Stimulated activated naive CD8-positive, alpha-beta T cell treated with anti-CD3 and anti-CD28 coated beads, Interleukin-15, Interleukin-2, amounts not matched to agents 100 U/mL and 50 U/mL, for 24 hours (primary cell): ENCODE results near the gene ZBTB45.

ENCODE experiments used
- ATAC-seq: fragments of 150-1000 bp; cut with Tn5 transposase; one replicate; pipeline ENCODE4 v1.10.0; 2021
- DNase-seq: peaks from one replicate; pipeline ENCODE4 v3.0.0; 2021

The ZBTB45 gene

DNA sequence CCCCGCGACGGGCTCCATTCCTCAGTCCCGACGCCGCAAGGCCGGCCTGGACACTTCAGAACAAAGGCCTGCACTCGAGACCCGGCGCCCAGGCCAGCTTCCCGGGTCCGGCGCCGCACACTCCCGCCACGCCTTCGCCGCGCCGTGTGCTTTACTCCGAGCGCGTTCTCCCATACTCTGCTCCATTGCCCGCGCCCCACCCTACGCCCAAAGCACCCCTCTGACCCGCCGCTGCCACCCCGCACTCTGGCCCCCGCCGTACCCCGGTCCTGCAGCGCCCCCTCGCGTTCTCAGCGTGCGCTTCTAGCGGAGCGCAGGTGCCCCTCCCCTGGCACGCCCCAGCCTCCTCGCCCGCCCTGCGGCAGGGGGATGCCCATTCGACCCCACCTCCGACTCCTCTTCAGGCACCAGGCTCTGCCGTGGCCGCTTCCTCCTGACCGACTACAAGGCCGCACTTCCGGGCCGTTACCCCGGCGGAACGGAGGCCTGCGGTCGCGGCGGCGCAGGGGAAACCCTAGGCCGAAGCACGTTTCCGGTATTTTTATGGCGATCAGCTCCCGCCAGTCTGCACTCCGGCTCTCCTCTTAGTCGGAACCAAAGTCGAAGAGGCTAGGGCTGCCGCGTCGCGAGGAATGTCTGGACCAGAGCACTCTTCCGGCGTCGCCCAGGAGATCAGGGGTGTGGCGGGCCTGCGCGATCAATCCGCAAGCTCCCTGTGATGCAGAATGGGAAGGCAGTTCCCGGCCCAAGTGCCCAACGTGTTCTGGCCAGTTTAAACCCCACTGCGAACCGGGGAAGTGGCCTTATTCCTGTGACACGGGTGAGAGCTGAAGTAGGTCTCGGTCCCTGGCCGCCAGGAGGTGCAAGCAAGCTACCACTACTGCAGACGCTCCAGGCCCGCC is at the start of gene ZBTB45:
ZBTB45 (minus strand) TSS at position 456 of the 902 bp plus-strand sequence. CDS start 2,137 bp downstream, outside the sequence.
- ATAC-seq (peak; percentile 86), DNase-seq (peak; percentile 96)

GRCh38 chr19:58568453-58569130 is 49.0 kb upstream of the ZBTB45 start:
- ATAC-seq (no peak), DNase-seq (peak; percentile 2)

DNA sequence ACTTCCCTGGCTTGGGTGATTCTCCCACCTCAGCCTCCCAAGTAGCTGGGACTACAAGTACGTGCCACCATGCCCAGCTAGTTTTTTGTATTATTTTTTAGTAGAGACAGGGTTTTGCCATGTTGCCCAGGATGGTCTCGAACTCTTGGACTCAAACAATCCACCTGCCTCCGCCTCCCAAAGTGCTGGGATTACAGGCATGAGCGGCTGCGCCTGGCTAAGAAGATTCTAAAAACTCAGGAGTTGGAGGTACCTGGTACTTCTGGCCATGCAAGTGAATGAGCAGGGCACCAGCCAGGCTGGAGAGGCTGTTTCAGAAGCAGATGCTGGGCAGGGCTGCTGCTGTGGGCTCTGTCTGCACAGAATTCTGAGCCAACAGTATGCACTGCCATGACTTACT is 47.4 kb upstream of the ZBTB45 start:
- DNase-seq (peak; percentile 1), ATAC-seq (no peak)

- no peak for DNase-seq
- ATAC-seq = no peak
Measured at GRCh38 chr19:58563823-58564222, 44.2 kb upstream of the ZBTB45 start.

DNA sequence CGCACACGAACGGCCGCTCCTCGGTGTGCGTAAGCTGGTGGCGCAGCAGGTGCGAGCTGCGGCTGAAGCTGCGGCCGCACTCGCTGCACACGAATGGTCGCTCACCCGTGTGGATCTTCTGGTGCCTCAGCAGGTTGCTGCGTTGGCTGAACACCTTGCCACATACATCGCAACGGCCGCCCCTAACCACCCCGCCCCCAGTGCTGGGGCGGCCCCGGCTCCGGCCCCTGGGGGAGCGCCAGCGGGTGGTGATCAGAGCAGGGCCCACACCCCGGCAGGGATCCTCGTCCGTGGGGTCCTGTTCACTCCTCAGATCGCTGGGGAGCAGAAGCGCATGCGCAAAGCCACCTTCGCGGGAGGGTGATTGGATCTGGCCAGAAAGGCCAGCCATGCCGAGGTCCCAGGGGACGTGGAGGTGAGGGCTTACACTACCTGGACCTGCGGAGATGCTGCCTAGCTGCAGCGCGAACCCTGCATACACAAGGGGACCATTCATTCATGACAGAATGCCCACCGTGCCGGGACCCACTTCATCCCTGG is 43.5 kb upstream of the ZBTB45 start:
- ATAC-seq (no peak), DNase-seq (peak; percentile 56)

GRCh38 chr19:58562122-58563033 is 42.8 kb upstream of the ZBTB45 start:
- peak; percentile 56 for DNase-seq
- ATAC-seq = no peak

- no peak for ATAC-seq
- no peak for DNase-seq
Measured at GRCh38 chr19:58561373-58562121, 41.9 kb upstream of the ZBTB45 start.

DNA sequence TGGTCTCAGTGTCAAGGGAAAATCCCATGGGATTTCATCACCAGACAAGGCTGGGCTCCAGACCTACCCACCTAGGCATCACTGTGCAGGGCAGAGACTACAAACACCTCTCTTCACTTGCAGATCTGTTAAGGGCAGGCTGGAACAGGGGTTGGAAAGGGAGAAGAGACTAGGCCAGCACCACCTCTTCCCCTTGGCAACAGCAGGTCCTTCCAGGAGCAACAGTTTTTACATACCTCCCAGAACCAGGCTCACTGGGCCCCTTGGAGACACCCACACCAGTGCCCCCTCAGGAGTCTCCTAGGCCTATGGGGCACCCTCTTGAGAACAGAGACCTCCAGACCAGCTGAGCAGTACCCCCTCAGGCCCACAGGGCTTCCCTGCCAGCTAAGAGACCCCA is 41.3 kb upstream of the ZBTB45 start:
- ATAC-seq (no peak), DNase-seq (no peak)

DNA sequence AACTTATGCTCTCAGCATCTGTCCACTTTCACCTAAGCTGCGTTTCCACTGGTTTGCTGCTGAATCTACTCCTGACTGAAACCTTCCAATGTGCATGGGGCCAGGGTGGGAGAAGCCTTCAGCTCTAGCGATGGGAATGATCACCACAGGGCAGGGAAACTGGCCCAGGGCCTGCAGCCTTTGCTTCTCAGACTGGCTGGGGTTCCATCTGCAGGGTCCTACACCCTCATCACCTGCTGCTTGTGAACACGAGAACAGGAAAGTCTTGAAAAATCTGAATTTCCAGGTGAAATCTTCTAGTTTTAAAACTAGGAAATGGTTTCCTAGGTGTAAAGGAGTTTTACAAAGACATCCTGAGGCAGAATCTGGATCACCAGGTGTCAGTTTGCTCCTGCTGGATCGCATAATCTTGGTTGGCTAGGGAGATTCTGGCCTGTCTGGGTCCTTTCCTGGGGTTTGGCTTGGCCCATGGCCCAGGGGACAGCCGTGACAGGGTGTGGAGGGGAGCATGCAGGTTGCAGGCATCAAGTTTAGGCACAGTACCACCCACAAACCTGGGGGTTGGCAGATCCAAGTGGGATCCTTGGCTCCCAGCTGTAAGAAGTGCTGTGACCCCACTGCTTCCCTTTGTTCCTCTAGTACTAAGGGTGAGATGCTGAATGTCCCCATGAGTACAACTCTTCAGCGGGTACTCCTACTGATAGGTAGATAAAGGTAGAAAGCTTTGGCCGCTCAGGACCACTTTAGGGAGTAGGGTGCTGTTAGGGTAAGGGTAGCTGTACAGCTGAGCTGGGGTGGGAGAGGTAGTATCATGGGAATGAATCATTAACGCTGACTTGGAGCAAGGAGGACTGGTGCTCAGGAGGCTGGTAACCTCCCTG is 40.6 kb upstream of the ZBTB45 start:
- DNase-seq = no peak

DNA sequence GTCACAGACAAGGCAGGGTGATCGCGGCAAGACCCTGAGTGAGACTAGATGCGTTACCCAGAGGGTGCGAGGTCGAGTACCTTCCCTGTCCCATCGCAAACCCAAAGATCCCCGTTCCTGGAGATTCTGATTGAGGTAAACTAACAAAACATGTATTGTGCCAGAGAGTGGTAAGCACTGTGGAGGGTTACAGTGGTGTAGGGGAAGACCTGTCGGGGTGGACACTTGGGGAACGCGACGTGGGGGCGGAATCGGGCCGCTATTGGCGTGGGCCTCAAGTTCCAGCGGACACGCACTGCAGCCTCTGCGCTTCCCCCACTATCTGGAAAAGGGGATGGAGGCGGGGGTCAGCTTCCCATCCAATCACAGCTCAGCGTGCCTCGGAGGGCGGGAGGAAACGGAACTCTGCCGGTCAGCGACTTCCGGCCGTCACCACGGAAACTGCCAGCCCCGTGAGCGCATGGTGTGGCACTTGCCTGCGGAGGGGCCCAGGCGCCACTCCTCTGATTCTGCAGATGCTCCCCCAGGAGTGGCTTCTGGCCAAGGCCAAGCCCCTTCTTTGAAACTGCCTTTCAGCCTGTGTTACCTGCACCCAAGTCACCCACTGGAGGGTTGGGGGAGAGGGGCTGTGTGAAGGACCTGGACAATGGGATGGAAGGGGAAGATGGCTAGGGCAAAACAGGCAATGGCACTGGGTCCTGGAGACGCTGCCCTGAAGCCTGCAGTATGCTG is 39.8 kb upstream of the ZBTB45 start:
- peak; percentile 25 for ATAC-seq
- DNase-seq = peak; percentile 89

More for the DNA sequence above, 40.6 kb upstream of the ZBTB45 start:
- ATAC-seq = no peak

DNA sequence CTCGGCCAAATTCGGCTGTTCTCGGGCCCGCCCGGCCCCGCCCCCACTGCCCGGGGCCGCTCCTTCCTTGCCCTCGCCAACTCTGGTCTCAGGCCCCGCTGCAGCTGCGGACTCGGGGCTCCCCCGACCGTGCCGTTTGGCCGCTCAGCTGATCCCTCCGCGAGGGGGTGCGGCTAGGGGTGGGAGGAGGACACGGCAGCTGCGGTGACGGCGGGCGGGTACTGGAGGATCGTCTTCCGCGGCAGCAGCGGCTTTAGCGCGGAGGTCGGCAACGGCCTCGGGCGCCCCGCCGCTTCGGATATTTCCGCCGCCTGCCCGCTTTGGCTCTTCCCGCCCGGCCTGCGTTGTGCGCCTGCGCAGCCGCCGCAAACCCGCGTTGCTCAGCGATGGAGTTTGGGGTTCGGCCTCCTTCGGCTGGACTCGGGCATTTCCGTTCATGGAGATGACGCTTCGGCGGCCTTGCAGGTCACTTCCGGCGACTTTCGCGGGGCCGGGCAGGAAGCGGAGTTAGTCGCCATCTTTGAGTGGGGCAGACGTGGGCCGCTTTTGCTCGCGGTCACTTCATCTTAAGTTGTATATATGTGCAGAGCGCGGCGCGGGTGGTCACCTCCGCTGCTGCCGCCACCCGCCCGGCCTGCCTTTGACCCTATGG is 39.1 kb upstream of the ZBTB45 start:
- ATAC-seq = peak; percentile 60
- peak; percentile 100 for DNase-seq

- DNase-seq (no peak), ATAC-seq (no peak)
Measured at GRCh38 chr19:58558066-58558622, 38.5 kb upstream of the ZBTB45 start, which contains the start of gene UBE2M. TSS of gene UBE2M (minus strand) at chr19:58558611. CDS start at chr19:58558381, 230 bp downstream.

- ATAC-seq = no peak
- DNase-seq = no peak
Measured at GRCh38 chr19:58557221-58558065, 37.8 kb upstream of the ZBTB45 start.

GRCh38 chr19:58556622-58557220 is 37.1 kb upstream of the ZBTB45 start:
- DNase-seq (no peak), ATAC-seq (no peak)

DNA sequence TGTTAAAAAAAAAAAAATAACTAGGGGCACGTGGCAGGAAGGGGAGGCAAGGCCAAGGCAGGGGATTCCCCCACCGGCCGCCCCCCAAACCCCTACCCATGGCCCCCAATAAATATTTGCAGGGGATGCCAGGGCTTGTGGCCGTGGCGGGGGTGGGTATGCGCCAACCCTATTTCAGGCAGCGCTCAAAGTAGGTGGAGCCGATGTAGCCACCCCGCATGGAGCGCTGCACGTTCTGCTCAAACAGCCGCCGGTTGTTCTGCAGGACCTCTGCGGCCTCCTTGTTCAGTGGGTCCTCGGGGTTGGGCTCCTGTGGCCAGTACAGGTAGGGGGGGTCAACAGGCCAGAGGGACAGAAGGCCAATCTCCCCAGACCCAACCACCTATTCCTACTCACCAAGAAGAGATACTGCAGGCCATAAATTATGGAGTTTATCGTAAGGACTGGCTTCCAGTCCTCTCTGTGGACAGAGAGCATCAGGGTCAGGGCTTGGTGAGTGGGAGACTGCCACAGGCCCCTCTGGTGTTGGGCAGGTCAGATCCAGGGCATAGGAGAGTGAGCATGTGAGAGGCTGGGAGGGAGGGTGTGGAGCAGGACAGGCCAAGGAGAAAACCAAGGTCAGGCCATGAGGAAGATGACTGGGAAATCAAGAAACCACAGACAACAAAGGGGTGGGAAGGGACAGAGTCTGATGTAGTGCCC is 36.5 kb upstream of the ZBTB45 start:
- DNase-seq (no peak), ATAC-seq (no peak)

- DNase-seq (no peak), ATAC-seq (no peak)
Measured at GRCh38 chr19:58555369-58555885, 35.8 kb upstream of the ZBTB45 start.
